Measurements from ENCODE around the gene CIC.

The CIC gene

GRCh38 chr19:42233678-42234292 lies 35.3 kb upstream of the CIC start:
- FAIRE-seq (no peak), DNase-seq (ENCODE audit: insufficient read length, low spot score) (no peak)
- no peak for TF ChIP-seq POLR2A (IDR thresholded peaks at IDR 0.05; ENCODE audit: low read depth, low read length)

DNA sequence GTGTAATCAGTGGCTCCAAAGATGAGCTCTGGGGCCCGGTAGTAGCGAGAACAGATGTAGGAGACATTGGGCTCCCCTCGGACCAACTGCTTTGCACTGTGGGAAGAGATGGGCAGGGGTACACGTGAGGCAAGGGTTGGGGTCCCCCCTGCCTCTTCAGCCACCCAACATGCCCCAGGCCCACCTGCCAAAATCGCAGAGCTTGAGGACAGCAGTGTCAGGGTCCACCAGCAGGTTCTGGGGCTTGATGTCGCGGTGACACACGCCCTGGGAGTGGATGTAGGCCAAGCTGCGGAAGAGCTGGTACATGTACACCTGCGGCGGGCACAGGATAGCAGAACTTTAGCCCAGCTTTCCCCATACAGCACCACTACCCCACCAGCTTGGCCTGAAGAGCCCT lies 34.7 kb upstream of the CIC start:
- no peak for FAIRE-seq

DNA sequence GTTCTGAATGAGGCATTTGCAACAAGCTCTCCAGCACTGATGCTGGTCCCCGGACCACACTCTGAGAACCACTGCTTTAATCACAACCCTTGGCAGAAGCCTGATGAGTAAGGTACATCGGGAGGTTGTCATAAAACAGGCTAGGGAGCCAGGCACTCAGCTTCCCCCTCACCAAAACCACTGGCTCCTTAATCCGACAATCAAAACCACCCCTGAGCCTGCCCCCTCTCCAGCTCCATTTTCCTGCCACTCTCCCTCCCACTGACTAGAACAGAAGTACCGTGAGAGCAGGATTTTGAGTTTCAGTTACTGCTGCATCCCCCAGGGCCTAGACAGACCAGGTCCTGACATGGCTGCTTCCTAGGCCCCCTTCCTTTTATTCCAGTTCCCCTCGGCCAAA lies 33.9 kb upstream of the CIC start:
- no peak for TF ChIP-seq POLR2A (IDR thresholded peaks at IDR 0.05; ENCODE audit: low read depth, low read length)
- no peak for FAIRE-seq
- DNase-seq (ENCODE audit: insufficient read length, low spot score): no peak

More for the DNA sequence above, 34.7 kb upstream of the CIC start:
- no peak for TF ChIP-seq POLR2A (IDR thresholded peaks at IDR 0.05; ENCODE audit: low read depth, low read length)
- no peak for DNase-seq (ENCODE audit: insufficient read length, low spot score)

DNA sequence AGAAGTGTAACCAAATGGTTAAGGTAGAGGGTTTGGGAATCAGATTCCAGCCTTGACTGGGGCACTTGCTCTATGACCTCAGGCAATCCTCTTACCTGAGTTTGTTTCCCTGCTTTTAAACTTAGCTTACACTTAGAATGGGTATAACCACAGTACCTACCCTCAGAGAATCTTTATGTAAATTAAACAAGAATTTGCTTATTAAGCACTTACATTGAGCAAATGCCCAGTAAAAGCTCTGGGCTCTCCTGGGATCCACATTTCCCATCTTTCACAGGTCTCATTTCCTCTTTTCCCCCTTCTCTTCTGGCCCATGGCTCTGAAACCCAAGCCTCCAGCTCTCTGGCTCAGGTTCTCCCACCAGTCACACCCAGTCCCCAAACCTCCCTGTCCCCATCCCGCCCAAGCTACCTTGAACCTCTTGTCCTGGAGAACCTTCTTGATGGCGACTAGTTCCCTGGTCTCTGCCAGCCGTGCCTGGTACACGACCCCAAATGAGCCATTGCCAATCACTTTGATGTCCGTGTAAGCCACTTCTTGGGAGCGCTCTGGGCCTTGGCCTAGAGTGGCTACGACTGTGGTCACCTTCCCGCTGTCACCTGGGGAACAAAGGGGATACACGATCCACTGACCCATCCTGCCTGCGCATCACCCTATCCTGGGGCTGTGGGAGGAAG lies 29.4 kb upstream of the CIC start:
- no peak for TF ChIP-seq POLR2A (IDR thresholded peaks at IDR 0.05; ENCODE audit: low read depth, low read length)
- FAIRE-seq: no peak

DNA sequence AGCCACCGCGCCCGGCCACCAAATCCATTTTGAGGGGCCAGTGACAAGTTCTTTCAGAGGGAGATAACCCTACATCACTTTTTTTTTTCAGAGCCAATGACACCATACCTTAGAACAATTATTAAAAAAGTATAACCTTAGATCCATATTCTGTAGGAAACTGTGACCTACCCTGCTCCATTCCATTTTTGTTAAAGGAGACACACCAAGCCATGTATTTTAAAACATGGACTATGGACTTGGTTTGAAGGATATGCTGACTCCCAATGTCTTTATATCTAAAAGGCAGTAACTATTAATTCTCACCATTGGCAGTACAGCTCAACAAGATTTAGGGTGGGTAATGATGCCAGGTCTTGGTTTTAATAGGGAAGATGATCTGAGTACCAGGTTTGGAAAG lies 27.8 kb upstream of the CIC start:
- FAIRE-seq (no peak), DNase-seq (ENCODE audit: insufficient read length, low spot score) (no peak)
- no peak for TF ChIP-seq POLR2A (IDR thresholded peaks at IDR 0.05; ENCODE audit: low read depth, low read length)

More for the DNA sequence above, 29.4 kb upstream of the CIC start:
- DNase-seq (ENCODE audit: insufficient read length, low spot score): no peak

DNA sequence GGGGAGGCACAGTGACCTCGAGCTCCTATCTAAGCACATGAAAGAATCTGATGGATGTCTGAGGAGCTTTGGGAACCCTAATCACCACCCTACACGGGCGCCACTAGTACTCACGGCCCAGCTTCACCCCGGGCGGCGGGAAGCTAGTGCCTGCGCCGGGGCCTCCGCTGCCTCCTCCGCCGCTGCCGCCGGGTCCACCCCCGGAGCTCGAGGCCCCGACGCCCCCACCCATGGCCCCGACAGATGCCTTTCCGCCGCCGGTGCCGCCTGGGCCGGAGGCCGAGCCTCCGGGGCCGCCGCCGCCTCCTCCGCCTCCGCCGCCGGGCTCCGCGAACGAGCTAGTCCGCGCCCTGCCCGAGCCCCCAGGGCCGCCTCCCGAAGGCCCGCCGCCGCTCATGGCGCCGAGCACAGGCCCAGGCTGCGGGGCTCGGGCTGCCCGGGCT lies 27.0 kb upstream of the CIC start:
- DNase-seq (ENCODE audit: insufficient read length, low spot score): no peak
- FAIRE-seq: no peak
- TF ChIP-seq POLR2A (IDR thresholded peaks at IDR 0.05; ENCODE audit: low read depth, low read length): no peak

- FAIRE-seq: peak; percentile 78
- TF ChIP-seq POLR2A (IDR thresholded peaks at IDR 0.05; ENCODE audit: low read depth, low read length): peak; percentile 82
- DNase-seq (ENCODE audit: insufficient read length, low spot score): peak; percentile 97
Measured at GRCh38 chr19:42242512-42243409, 26.3 kb upstream of the CIC start, which contains the start of gene GSK3A. Gene GSK3A, minus strand, starts transcription at chr19:42242602. Its CDS starts 137 bp downstream, at chr19:42242465.

DNA sequence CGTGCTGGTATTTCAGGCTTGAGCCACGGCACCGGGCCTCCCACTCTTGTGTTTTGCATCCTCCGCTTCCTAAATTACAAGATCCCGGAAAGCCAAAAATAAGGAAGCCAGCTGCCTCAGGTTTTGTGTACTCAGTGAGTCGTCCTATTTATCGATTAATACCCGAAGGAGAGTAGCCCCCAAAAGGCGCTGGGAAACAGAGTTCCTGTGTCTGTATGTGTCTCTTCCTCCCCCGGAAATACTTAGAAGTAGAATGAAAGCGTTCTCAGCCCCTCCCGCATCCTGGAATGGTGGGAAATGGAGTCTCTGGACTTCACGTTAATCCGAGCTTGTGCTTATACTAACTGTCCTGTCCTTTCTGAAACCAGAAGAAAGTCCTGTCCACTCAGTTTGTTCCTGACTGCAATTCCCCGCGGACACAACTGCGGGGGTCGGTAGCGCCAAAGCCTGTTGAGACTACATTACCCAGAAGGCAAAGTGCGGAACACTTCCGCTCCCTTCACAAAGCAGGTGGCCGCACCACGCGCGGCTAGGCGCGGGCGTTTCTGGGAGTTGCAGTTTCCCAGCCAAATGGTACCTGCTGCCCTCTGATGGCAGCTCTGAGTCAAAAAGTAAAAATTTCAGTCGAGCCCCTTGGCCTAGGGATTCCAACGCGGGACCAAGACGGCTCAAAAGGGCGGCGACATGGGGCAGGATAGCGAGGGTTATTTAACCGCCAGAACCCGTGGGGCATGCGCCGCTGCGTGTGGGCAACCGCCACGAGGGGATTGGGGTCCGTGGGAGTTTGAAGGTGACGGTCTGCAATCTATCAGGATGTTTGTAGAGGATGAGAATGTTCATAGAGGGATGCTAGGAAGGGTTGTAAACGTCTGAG lies 24.5 kb upstream of the CIC start:
- DNase-seq (ENCODE audit: insufficient read length, low spot score): peak; percentile 87
- peak; percentile 15 for FAIRE-seq
- no peak for TF ChIP-seq POLR2A (IDR thresholded peaks at IDR 0.05; ENCODE audit: low read depth, low read length)

GRCh38 chr19:42245231-42245630 lies 23.8 kb upstream of the CIC start:
- TF ChIP-seq POLR2A (IDR thresholded peaks at IDR 0.05; ENCODE audit: low read depth, low read length): no peak
- DNase-seq (ENCODE audit: insufficient read length, low spot score) (no peak), FAIRE-seq (no peak)

- FAIRE-seq: no peak
- peak; percentile 87 for DNase-seq (ENCODE audit: insufficient read length, low spot score)
Measured at GRCh38 chr19:42246143-42246921, 22.7 kb upstream of the CIC start.

GRCh38 chr19:42246922-42247639 lies 22.0 kb upstream of the CIC start:
- no peak for TF ChIP-seq POLR2A (IDR thresholded peaks at IDR 0.05; ENCODE audit: low read depth, low read length)
- no peak for FAIRE-seq
- no peak for DNase-seq (ENCODE audit: insufficient read length, low spot score)

More at GRCh38 chr19:42246143-42246921, 22.7 kb upstream of the CIC start:
- TF ChIP-seq POLR2A (IDR thresholded peaks at IDR 0.05; ENCODE audit: low read depth, low read length): no peak

GRCh38 chr19:42247640-42248199 lies 21.3 kb upstream of the CIC start:
- DNase-seq (ENCODE audit: insufficient read length, low spot score): no peak
- FAIRE-seq: no peak
- TF ChIP-seq POLR2A (IDR thresholded peaks at IDR 0.05; ENCODE audit: low read depth, low read length): no peak
